ENCODE measurements around the gene ST7. TPM values are rescaled to one million over a fixed set of nuclear protein-coding genes. Genes with fewer than 3 reads are reported as not detected.

The ST7 gene
- total and polyA plus RNA-seq, 2 donors (not counting 3 experiments of a cell fraction or from before 2014, with no cell fraction given) = 18.6 to 24.9 TPM

- Histone ChIP-seq H3K4me3 (replicated peaks in 1 of 3; ENCODE audit: insufficient read depth in 1 of 3, low read depth in 1 of 3, low read length in 3 of 3) (no peak overlapping the region), H3K27ac (ENCODE audit: insufficient read depth, low read depth, low read length) (no peak overlapping the region), H3K4me2 (ENCODE audit: insufficient read depth, low read length) (no peak overlapping the region), H3K9me3 (replicated peaks; ENCODE audit: control insufficient read depth, insufficient read depth, low read length) (no peaks in the 10 kb centered on the region), H3K27me3 (ENCODE audit: control insufficient read depth in 2 of 2, insufficient read depth in 2 of 2, low read length in 2 of 2) (no peaks in the 10 kb centered on the region), H3K9me1 (replicated peaks; ENCODE audit: control insufficient read depth, extremely low read depth, insufficient read depth, low read length) (no peaks in the 10 kb centered on the region), H4K20me1 (replicated peaks; ENCODE audit: control insufficient read depth, extremely low read depth, insufficient read depth, low read length) (no peaks in the 10 kb centered on the region), H3K9ac (replicated peaks; ENCODE audit: extremely low read depth, insufficient read depth, low read length) (no peak overlapping the region), H2AFZ (ENCODE audit: low read depth, low read length) (no peak overlapping the region), H3K79me2 (ENCODE audit: control insufficient read depth, insufficient read depth, low read length) (peaks cover 7% of the 10 kb centered on the region), H3K36me3 (ENCODE audit: control insufficient read depth in 2 of 2, extremely low read depth in 1 of 2, insufficient read depth in 2 of 2, low read length in 2 of 2) (no peaks in the 10 kb centered on the region), H3K4me1 (ENCODE audit: control insufficient read depth, extremely low read depth, insufficient read depth, low read length) (peaks cover 18% of the 10 kb centered on the region)
- FAIRE-seq (no peak), DNase-seq (ENCODE audit: low read depth, low spot score) (no peak)
- POLR2A ChIA-PET = no interaction called here
- no TSS peak for BruUV-seq (replicated peaks)
- dilution Hi-C loops (cut with MboI; ENCODE audit: extremely low pct_ligation_motif_present, low sequenced_read_pairs) (no loop called here), intact Hi-C loops (cut with micrococcal nuclease) (no loop called here)
- TF ChIP-seq GATA2 (IDR thresholded peaks at IDR 0.05; ENCODE audit: insufficient read depth, insufficient read length, low read depth, low read length) (no peak), JUN (IDR thresholded peaks at IDR 0.05; ENCODE audit: borderline replicate concordance, insufficient read depth, insufficient read length, low read depth) (no peak), POLR2AphosphoS5 (IDR thresholded peaks at IDR 0.05; ENCODE audit: insufficient read depth, low read depth, low read length) (no peak), FOS (IDR thresholded peaks at IDR 0.05; ENCODE audit: borderline replicate concordance, insufficient read depth, low read length) (no peak), EZH2 (IDR thresholded peaks at IDR 0.05; ENCODE audit: borderline replicate concordance, low read depth, low read length, severe bottlenecking) (no peak), POLR2A (IDR thresholded peaks at IDR 0.05; ENCODE audit: low read depth, low read length) (no peak), CTCF (IDR thresholded peaks at IDR 0.05; ENCODE audit: extremely low read depth in 1 of 2, insufficient read depth in 1 of 2, low read depth in 1 of 2, low read length in 2 of 2) (no peak), MYC (IDR thresholded peaks at IDR 0.05; ENCODE audit: low read depth, low read length) (no peak), MAX (IDR thresholded peaks at IDR 0.05; ENCODE audit: insufficient read depth, insufficient read length) (no peak)
- CTCF ChIA-PET = interaction anchor here (1.0 to 2.1 kb wide), 9 partner anchors 7 to 261 kb away, joined by 3 to 14 read pairs (median 4); no protein-coding TSS in a partner anchor
Observed at GRCh38 chr7:117069379-117069778, 116.1 kb downstream of the ST7 start.

All from endothelial cell of umbilical vein (primary cell).